NCI-H1417 (cell line): ENCODE results near the gene SHMT2.
A peak's percentile ranks its signal among the peaks of the same experiment; 100 is the strongest.

ENCODE experiments used
- DNase-seq, 3 experiments: peaks; one replicate each; lab custom pipeline; 2025; lab: John Stamatoyannopoulos, UW

The SHMT2 gene

GRCh38 chr12:57227315-57228115 lies 2.0 kb upstream of the SHMT2 start:
- peak in 1 of 3 experiments; percentile 72 for DNase-seq

GRCh38 chr12:57229046-57229633 lies 371 bp upstream of the SHMT2 start:
- DNase-seq, result no peak

DNA sequence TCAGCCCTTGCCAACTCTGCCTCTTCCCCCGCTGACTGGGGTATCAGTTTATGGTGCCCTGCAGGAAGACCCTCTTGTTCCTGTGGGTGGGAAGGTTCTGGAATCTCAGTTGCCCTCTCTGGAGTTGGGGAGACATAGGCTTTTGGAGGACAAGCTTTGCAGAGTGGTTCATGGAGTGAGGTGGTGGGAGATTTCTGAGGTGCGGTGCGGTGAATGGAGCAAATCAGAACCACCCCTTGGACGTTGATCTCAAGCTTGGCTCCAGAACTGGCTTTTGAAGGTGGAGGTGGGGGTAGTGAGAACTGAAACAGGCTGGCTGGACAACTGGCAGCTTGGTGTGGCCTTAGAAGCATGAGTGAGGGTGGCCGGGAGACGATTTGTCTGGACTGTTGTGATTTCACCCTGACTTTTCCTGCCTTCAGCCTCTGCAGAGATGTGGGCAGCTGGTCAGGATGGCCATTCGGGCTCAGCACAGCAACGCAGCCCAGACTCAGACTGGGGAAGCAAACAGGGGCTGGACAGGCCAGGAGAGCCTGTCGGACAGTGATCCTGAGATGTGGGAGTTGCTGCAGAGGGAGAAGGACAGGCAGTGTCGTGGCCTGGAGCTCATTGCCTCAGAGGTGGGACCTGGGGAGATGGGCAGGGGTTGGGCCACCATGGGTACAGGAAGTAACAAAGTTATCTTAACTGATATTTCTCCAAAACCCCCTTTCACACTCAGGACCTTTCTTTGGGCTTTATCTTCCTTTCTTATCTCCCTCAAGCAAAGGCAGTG lies 1.1 kb downstream of the SHMT2 start:
- no peak for DNase-seq

- DNase-seq, result no peak
These were observed 1.9 kb downstream of the SHMT2 start for GRCh38 chr12:57231276-57232021.

DNA sequence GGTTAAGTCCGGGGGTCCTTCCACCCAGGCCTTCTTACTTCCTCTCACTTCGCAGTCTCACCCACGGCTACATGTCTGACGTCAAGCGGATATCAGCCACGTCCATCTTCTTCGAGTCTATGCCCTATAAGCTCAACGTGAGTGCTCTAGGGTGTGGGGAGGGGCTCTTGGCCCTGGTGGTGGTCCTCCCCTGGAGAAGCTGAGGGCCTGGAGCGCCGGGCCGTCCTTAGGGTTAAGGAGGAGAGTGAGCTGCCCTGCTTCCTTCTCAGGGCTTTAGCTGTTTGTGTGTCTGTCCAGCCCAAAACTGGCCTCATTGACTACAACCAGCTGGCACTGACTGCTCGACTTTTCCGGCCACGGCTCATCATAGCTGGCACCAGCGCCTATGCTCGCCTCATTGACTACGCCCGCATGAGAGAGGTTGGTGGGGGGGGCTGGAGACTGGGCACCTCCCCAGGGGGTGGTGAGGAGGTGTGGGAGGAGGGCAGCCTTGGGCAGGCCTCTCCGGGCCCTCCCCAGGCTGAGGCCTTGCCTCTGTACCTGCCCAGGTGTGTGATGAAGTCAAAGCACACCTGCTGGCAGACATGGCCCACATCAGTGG lies 2.7 kb downstream of the SHMT2 start:
- DNase-seq, result no peak

DNA sequence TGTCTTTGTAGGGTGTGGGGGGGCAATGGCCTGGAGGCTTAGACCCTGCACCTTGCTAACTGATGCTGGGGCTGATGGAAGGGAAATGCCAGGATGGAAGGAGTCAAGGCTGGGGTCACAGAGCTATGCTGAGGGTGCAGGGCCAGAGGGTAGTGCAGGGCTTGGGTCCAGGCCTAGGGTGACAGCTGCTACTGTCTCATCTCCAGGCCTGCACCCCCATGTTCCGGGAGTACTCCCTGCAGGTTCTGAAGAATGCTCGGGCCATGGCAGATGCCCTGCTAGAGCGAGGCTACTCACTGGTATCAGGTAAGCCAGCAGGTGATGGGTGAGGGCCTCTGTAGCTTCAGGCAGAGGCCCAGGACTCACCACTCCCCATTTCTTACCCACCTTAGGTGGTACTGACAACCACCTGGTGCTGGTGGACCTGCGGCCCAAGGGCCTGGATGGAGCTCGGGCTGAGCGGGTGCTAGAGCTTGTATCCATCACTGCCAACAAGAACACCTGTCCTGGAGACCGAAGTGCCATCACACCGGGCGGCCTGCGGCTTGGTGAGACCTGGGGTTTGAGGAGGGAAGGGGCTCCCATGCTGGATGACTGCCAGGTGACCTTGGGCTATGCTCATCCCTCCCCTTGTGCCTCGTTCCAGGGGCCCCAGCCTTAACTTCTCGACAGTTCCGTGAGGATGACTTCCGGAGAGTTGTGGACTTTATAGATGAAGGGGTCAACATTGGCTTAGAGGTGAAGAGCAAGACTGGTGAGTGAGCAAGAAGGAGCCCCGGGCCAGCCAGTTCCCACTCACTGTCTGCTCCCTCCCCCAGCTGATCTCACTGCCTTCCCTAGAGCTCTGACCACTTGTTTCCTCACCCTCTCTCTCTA lies 4.1 kb downstream of the SHMT2 start:
- DNase-seq, result no peak

- no peak for DNase-seq
These were observed 4.7 kb downstream of the SHMT2 start for GRCh38 chr12:57234233-57234570.

- DNase-seq, result no peak
These were observed 5.1 kb downstream of the SHMT2 start for GRCh38 chr12:57234571-57235016.

GRCh38 chr12:57235017-57235727 lies 5.7 kb downstream of the SHMT2 start:
- peak; percentile 11 to 43 (median 40) for DNase-seq

DNA sequence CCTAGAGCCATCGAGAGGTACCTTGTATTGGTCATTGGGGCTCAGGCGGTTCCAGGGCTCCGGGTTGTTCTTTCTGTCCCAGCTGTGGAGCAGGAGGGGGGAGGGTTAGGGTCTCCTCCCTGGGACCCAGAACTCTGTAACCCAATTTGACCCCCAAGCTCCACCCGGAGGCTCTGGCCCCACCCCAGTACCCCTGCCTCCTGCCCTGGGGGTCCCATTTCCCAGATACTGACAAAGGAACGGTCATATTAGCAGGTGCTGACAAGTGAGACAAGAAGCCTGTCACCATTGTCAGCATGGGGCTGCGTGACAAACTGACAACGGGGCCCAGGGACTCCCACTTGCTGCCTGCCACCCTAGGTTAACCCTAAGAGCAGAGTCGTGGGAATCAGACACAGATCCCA lies 6.2 kb downstream of the SHMT2 start:
- DNase-seq, result no peak

DNA sequence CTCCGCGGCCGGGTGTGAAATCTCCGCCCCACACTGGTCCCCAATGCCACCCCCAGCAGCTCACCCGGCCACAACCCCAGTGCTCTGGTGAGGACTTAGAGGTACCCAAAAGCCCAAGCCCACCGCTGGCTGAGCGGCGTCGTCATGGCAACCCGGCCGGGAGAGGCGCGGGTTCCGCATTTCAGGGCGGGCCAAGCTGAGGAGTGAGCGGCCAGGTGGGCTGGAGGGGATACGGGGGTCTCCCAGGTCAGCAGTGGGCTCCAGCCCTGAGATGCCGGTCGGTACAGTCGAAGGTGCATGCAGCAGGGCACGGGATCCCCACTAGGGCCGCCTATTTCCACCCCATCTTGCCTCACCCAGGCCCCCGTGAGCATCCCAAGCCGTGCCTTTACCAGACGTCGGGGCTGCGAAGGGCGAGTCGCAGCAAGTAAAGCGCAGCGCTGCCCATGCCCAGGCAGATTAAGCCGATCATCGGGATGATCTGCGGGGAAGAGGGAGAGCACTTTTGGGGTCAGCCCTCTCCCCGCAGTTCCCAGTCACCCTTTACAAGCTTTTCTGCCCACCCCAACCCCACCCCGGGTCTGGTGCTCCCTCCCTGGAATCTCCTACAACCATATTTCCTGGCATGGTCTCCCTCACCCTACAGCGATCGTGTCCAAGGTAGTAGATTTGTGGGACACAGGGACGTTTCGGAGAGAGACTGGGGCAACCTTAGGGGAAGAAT lies 6.9 kb downstream of the SHMT2 start:
- DNase-seq, result no peak

DNA sequence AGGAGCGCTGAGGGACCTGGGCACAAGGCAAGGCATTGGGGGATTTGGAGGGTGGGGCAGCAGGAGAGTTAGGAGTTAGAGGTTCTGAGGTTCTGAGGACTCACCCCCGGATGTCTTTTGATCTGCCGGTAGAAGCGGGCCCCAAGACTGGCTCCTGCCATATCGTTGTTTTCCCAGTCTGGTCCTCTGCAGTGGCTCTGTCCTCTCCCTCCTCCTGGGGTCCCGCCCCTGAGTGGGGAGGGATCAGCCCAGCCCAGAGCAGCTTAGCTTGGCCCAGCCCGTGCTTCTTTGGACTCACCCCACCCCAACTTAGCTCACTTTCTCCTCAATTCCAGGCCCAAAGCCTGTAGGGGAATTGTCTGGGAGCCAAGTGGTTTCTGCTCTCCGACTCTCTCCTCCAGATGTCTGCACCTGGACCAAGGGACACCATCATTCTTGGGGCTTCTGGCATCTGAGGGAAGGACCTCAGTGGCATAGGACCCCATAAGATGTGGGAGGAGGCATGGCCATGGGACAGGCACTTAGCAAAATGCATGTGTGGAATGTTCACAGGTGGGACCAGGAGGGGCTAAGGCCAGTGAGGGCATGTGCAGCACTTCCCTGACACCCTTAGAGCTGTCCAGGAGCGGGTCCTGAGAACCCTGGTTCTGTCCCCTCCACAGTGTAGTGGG lies 7.5 kb downstream of the SHMT2 start:
- DNase-seq, result no peak

GRCh38 chr12:57237596-57237931 lies 8.1 kb downstream of the SHMT2 start:
- DNase-seq, result peak; percentile 43 to 83 (median 61)

- DNase-seq, result peak; percentile 61 to 76 (median 68)
These were observed 8.7 kb downstream of the SHMT2 start for GRCh38 chr12:57237932-57238853.

DNA sequence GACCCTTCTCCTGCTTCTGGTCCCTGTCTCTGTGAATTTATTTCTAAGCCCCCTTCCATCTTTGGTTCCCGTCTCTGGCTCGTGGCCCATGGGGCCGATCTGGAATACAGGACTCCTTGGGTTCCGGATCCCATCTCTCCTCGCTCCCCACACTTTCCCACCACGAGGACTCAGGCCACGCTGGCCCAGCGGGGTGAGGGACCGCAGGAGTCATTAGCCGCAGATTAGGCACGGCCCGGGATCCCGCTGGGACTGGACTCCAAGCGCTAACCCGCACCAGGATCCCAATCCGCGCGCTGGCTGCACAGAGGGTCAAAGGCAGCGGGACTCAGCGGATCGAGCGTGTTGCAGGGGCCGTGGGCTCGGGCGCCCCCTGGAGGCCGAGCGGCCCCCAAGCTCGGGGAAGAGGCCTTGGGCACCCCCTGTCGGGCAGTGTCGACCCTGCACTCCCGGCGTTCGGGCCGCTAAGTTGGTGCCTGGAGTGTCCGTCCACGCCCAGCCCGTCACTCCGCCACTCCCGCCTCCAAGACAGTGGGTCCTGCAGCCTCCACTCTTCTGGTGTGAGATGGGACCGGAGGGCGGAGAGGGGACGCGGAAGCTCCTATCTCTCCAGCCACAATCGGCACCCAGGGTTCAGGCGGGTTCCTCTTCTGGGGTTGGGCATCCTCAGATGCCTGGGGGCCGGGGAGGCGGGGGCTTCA lies 9.5 kb downstream of the SHMT2 start:
- DNase-seq, result peak; percentile 86 to 96 (median 93)

- peak; percentile 60 to 83 (median 82) for DNase-seq
These were observed 10.1 kb downstream of the SHMT2 start for GRCh38 chr12:57239587-57240065.
